Ecto neural progenitor cell (in vitro differentiated cells): ENCODE results near the gene PEPD.

ENCODE experiments used
- DNase-seq: peaks from one replicate; pipeline ENCODE4 v3.0.0-alpha.2; 2018; ENCODE audit warnings: low spot score

Gene PEPD

DNA sequence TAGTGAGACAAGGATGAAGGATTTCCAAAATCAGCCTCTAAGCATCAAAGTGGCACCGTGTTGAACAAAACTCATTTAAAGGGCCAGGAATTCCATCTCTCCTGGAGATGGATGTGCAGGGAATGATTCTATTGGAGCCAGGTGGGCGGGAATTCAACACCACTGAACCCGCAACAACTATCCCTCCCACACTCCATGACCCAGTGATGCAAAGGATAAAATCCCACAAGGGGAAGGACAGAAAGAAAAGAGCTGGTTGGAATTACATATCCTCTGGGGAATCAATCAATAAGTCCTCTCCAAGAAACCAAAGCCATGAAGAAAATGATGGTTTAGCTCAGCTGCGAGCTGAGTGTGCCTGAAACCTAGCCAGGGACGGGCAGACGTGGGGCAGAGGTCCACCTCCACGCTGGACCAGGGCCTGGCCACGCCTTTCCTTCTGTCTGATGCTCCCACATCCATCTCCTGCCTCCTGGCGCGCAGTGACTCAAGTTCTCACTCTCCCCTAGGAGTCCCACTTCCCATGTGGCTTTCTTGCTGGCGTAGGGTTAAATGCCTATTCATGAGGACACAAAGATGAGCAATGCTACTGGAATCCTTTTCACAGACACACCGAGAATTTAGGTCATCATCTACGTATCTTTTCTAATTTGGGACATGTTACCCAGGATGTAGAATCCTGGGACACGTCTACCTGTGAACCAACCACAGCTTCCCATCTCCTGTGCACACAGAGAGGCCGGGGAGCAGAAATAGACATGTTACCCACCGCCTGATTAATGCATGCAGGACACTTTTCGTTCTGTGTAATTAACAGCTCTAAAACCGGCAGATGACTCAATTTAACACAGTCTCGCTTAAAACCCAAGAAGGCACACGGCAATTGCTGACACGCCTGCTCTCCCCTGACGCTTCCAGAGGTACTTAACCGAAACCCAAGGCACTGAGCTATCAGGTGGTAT is 48.6 kb downstream of the PEPD start:
- no peak for DNase-seq

DNA sequence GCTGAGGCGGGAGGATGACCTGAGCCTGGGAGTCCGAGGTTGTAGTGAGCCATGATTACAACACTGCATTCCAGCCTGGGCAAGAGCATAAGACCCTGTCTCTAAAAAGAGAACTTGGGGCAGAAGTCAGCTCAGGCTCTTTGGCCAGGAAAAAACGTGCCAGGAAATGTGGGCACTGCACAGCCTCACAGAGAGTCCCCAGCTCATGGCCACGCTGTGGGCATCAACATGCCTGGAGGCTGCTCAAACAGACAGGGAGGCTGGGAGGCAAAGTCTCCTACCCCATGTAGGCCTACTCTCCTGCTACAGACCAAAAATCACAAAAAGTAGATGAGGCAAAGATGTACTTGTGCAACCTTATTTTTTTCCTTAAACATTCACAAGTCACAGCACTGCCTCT is 49.4 kb downstream of the PEPD start:
- no peak for DNase-seq

DNA sequence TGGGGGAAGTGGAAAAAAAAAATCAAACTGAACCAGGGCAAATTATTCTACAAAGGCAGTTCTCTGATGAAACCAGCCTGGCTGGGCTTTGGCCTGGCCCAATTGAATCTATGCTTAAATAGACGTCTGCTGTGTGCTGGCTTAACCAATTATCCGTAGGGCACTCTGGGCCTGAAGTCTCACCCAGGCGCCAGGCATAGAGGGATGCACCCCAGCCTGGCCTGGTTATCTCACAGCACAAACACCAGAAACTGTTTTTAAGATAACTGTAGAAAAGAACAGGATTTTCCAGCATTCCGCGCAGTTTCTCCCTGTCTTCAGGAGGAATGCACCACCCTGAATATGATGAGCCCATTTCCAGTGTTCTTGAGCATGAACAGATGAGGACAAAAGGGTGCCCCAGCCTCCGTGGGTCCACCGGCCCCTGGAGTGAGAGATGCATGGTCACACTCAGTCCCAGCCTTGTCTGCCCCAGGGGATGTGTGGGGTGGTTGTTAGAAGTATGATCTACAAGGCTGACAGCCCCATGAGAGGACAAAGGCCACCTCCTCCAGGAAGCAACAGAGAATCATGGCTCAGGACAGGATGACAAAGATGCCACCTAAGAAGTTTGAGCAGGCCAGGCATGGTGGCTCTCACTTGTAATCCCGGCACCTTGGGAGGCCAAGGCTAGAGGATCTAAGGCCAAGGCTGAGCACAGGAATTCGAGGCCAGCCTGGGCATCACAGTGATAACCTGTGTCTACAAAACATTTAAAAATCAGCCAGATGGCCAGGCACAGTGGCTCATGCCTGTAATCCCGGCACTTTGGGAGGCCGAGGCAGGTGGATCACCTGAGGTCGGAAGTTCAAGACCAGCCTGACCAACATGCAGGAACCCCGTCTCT is 50.2 kb downstream of the PEPD start:
- peak; percentile 27 for DNase-seq

DNA sequence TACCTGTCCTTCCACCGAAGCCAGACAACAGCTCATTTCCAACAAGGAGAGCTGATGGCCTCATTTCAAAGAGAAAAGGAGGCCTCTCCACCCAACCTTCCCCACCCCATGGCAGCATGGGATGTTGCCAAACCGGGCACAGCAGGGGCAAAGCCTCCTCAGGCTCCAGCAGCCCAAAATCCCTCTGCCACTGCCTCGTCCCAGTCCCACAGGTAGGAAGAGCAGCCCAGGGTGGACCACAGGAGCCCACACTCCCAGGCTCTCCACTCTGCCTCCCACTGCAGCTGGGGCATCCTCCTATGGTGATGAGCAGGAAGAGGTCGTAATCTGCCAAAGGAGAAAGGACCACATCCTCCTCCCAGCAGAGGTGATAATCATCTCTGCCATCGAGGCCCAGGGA is 50.9 kb downstream of the PEPD start:
- DNase-seq: peak; percentile 14

DNA sequence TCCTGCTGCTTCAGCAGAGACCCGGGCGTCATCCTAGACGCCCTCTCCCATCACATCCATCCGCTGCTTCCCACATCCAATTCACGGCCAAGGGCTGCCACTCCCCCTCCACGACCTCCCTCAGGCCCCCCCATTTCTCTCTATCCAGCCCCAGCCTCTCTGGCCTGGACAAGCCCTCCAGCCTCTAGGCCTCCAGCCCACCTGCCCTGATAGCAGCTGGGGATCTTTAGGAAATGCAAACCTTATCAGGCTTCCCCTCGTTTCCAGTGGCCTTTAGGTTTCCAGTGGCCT is 51.6 kb downstream of the PEPD start:
- DNase-seq: no peak

DNA sequence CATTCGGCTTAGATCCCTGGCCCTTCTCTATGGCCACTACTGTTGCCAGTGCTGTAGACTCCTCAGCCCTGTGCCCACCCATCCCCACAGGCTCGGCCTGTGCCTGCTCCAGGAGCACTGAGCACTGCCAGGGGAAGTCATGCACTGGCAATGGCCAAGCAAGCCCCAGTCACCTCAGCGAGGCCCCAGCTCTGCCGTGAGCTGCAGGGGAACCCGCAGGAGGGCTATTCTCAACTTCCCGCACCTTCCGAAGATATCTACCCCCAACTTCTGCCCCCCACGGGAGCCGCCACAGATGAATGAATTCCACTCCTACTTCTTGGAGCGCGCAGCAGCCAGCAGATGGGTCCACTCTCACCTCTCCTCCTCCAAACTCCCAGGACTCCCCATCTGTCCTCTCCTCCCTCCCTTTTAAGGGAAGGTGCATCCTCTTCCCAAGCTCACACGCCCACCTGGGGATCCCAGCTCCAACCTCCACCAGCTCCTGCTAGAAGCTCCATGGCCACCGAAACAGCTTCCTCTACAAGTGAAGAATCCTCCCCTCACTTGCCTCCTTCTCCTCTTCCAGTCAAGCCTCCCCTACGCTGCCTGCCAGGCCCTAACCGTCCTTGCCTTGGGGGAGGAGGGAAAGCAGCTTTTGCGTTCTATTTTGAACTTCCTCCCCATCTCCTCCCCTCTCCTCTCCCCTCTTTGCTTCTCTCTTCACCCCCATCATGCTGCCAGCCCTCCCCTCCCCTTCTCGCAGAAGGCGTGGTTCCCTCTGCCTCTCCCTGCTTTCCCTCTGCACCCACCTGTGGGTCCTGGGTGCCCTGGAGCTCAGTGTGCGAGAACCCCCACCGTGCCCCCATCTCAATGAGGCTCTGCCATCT is 52.2 kb downstream of the PEPD start:
- peak; percentile 24 for DNase-seq

DNA sequence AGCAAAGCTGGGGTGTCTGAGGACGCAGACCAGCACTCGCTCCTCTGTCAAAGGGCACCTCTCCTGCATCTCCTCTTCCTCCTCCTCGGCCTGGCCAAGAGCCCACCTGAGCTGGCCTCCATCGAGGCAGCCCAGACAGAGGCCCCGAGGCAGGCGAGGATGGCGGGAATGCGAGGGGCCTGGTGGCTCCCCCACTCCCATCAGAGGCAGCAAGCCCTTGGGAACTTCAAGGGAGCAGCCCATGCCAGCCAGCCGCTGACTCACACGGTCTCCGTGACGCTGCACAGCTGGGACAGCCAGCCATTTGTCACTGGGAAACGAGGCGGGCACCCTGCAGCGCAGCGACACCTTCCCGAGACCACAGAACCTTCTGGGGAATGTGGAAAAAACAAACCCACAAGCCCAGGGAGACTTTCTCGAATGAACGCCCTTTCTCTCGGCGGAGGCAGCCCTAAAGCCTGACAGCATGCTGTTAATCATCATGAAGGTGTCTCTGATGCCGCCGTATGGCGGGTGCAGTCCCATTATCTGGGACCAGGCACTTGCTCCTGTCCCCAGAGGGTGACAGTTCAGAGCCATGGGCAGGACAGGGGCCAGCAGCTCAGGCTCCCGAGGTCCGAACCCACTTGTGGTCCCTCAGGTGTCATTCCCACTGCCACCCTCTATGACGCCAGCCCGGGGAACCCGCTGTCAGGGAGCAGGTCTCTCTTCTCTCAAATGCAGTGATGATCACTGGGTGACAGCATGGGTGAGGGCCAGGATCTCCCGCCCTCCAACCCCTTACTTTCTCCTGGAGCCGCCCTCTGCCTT is 53.0 kb downstream of the PEPD start:
- no peak for DNase-seq

DNA sequence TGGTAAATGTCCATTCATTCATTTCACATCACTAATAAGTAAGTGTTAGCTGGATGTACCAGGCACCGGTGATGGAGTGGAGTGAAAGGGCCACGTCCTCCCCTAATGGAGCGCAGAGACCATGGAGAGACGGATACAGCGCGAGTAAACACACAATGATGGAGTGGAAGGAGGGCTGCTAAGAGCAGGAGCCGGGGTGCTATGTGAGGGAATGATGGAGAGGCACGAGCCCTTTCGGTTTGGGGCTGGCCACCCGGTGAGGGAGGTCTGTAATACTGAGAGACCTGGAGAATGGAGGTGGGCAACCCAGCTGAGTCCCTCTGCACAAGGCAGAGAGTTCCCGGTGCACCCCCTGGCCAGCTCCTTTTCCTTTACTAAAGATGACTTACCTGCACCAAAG is 53.7 kb downstream of the PEPD start:
- no peak for DNase-seq

DNA sequence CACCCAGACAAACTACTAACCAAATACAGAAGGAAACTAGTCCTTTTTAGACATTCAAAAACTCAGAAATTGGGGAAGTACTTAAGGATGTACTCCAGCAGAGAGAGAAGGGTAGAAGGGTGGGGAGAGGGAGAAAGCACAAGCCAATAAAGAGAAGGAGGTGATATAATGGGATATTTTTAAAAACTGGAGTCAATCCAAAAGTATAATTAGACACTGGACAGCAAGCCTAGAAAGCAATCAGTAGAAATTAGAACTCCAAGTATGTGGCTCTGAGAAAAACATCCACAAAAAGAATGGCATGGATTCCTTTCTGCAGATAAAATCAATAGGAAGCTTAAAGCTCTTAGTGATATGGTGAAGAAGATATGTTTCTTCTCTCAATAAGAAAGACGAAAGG is 55.8 kb downstream of the PEPD start:
- DNase-seq: no peak

DNA sequence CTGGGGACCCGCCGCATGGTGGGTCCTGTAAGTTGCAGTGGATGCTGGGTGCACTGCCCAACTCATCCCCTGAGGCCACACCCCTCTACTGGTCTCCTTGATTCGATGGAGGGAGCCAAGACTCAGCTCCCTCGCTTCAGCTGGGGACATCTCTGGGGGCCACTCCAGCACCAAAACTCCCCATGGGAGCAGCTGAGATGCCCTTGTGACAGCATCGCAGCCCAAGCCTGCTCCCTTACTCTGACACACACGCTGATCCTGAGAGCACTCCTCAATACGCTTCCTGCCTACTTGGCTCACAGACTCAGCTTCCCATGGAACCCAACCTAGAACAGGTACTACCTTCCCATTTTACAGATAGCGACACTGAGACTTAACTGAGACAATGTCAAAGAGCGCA is 56.2 kb downstream of the PEPD start:
- peak; percentile 18 for DNase-seq

DNA sequence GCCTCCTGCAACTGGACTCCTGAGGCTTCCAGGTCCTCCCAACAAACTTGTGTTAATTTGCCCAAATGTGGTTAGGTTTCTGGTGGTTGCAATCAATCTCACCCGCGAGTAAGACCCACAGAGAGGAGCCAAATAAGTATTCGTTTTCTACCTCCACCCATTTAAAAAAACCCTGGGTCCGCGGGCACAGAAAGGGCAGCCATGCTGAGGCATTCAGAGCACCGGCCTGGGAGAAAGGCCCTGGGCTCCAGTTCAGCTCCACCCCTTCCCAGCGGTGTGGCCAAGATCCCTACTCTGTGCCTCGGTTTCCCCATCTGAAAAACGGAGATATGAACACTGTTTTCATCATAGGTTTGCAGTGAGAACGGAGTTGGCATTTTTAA is 56.9 kb downstream of the PEPD start:
- peak; percentile 15 for DNase-seq

DNA sequence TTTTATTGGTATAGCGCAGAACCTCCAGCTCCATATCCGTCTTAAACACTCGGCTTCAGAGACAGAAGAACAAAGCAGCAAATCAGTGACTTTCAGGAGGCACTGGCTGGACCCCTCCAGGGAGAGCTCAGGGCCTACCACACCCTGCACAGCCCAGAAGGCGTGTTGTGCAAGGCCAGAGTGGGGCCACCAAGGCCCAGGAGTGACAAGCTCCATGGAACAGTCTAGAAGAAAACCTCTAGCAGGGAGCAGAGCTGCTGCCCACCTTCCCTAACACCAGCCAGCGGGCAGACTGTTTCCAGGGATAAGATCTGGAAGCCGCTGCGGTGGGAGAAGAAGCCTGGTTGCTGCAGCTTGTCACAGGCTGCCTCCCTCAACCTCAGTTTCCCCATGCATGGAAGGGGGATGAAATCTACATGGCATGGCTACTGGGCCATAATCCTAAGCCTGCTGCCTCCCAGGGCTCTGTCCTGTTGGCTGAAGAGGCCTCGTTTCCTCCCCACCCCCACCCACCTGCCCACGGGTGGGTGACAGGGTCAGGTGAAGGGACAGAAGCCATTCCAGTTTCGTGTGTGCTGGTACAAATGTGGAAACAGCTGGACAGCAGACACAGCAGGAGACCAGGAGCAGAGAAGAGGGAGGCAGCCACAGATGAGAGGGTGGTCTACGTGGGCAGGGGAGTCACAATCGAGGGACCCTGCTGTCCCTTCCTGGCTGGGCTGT is 57.4 kb downstream of the PEPD start:
- DNase-seq: peak; percentile 35

DNA sequence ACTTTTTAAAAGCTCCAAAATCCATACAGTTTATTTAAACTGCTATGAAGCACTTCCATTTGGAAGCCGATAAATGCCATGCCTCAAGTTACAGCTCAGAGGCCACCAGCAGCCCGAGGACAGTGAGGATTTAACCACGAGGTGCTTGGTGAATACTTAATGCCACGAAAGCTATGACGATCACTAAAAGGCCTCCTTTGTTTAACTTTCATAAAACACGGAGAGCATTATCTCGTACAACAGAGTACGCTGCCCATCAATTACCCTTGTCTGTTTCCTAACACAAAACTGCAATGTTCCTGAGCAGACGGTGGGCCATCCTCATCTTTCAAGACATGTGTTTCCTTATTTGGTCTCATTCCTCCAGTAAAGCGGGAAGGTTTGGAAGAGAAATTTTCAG is 58.4 kb downstream of the PEPD start:
- peak; percentile 12 for DNase-seq

DNA sequence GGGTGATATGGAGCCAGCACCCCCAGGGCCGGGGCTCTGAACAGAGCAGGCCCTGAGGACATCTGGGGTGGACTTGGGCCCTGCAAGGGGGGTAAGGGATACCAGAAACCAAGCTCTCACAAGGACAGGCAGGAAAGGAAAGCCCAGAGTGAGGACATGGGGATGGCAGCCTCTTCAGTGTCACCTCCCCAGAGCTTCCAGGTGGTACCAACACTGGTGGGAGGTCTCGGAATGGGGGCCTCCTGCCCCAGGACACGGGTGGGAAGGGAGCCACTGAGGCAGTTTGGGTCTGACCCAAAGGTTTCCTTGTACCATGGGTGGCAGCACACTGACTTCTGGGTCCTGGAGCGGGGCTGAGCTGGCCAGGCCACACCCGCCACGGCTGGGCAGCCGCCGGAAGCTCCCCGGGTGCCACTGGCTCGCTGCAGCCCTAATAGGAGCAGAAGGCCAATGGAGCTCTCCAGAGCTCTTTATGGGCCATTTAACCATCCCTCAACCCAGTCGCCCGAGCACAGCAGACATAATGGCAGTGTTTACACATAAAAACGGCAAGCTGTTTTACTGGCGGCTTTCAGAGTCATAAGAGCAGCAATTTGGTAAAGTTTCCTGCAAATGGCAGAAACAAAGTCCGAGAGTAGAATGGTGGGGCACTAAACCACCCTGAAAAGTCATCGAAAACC is 59.3 kb downstream of the PEPD start:
- peak; percentile 33 for DNase-seq

DNA sequence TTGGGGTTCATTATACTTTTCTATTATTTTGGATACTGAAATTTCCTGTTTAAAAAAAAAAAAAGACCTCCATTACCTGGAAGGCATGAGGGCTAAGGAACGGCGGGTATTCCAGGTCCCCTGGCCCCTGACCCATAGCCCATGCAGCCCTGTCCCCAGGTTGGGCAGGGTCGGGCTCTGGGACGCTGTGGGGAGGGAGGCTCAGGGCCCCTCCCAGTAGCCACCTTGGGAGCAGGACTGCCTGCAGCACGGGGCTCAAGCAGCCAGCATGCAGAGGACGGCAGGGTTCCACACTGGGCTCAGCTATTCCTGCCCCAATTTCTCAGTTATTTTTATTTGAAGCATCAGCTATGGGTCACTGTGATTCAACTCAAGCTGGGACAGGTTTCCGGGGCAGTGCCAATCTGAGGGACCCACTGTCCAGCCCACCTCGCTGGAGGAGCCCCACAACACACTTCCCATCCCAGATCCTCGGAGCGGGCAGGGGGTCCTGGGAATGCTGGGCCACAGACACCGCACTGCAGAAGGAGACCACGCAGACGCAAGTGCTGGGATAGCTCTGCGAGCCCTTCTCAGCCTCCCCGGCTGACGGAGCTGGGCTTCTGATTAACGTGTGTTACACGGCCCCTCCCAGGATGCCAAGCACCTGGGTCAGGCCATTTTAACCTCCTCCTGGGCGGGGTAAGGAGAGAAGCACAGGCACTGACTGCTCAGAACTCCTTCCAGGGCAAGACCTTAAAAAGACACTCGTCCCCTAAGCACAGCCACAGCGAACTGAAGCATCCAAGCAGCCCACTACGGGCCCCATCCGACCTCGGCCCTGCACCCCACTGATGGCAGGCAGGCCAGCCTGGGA is 60.1 kb downstream of the PEPD start:
- peak; percentile 26 for DNase-seq

DNA sequence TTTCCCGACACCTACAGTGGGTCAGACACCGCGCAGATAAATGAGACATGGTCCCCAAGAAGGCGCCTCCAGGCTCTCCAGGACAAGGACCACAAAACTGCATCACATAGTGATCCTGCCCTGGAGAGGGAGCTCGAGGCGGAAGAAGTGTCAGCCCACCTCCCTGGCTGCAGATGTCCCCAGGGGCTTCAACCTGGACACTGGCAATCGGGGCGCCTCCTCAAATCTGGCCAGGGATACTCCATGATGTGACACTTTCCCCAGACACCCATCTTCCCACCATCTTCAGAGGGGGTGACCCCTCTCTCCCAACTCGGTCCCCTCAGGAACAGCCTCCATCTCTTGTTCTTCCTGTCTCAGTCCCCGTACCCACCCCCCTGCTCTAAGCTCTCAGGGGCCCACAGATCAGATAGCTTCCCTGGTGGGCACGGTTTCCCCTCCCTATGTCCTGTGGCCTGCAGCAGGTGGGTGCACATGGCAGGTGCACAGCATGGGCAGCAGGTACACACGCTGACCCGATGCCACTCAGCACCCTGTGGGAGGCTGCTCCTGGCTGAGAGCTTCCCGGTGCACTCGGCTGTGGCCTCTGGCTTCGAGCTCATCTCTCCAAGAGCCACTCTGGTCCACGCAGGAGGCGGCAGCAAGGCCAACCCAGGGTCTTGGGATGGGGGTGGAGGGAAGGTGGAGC is 61.2 kb downstream of the PEPD start:
- DNase-seq: no peak

DNA sequence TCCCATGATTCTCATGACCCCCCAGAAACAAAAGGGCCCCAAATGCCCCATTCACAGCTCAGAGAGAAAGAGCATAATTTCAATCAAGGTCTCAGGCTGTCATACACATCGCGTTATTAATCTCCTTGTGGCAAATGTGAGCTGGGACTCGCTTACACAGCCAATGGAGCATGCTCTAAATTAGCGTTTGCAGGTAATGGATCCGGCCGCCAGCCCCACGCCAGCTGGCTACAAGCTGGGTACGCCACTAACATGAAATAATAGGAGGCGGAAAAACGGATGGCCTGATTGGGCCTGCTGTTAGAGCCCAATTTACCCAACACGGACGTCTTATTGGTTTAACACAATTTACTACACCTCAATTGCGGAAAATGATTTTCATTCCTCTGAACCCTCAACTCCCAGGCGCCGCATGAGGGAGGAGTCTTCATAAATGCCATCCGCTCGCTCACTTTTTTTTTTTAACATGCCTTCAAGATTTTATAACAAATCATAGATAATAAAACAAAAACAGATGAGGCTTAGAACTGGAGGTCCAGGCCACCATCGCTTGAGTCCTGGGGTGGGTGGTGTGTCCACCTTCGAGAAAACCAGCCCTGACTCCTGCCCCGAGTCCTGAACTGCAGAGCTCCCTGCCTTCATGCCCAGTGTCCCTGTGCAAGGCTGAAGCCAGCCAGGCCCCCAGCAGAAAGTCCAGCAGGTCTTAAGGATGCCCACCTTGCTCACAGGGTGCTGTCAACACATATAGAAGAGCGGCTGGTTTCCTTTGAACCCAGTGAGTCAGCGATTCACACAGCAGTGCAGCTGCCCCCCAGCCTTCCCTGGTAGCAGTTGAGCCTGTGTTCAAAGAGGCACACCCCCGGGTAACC is 62.1 kb downstream of the PEPD start:
- no peak for DNase-seq

DNA sequence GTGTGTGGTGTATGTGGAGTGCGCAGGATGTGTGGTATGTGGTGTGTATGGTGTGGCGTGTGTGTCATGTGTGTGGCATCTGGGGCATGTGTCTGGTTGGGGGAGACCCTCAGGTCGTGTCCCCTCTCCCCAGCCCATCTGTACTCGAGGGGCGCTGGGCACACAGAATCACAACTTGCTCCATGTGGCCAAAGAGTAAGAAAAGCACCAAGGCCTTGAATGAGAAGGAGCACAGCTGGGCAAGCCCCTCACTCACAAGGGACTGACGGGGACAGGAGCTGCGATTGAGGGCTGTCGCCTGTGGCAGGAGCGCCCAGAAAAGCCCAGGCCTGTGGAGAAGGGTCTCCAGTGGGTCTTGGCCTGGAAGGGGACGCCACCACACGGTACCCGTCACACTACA is 62.8 kb downstream of the PEPD start:
- no peak for DNase-seq
